ENCODE data around the gene DIS3L2. TPM values are rescaled to one million over a fixed set of nuclear protein-coding genes. Genes with fewer than 3 reads are reported as not detected.
A peak's percentile ranks its signal among the peaks of the same experiment; 100 is the strongest.

DIS3L2 gene
- total RNA-seq, 4 donors from 2014 or later = 10.3 to 63.9 (median 29.7) TPM

- H3K4me1 ChIP-seq = no peaks in the 10 kb centered on the region
- no peak overlapping the region for H3K4me3 ChIP-seq
- H3K36me3 ChIP-seq = no peaks in the 10 kb centered on the region
- intact Hi-C loops (cut with DNase I; ENCODE audit: low total_unique reads) = no loop called here
- peaks cover 0 to 3% of the 10 kb centered on the region in 2 donors for H3K9me3 ChIP-seq
- H3K27me3 ChIP-seq = no peaks in the 10 kb centered on the region
- TF ChIP-seq CTCF (IDR thresholded peaks at IDR 0.05) (no peak), POLR2A (IDR thresholded peaks at IDR 0.05) (no peak)
- no peak overlapping the region for H3K27ac ChIP-seq
- DNase-seq = no peak
Observed at GRCh38 chr2:231955758-231956472, 5.6 kb upstream of the DIS3L2 start.

- TF ChIP-seq POLR2A (IDR thresholded peaks at IDR 0.05) (no peak), CTCF (IDR thresholded peaks at IDR 0.05) (no peak)
- Histone ChIP-seq H3K27me3 (no peaks in the 10 kb centered on the region), H3K36me3 (no peaks in the 10 kb centered on the region), H3K9me3 (no peaks in the 10 kb centered on the region), H3K27ac (no peak overlapping the region), H3K4me3 (no peak overlapping the region), H3K4me1 (no peaks in the 10 kb centered on the region)
- intact Hi-C loops (cut with DNase I; ENCODE audit: low total_unique reads) = no loop called here
- no peak for DNase-seq
Observed at GRCh38 chr2:231957913-231958763, 3.4 kb upstream of the DIS3L2 start.

GRCh38 chr2:231960810-231961348, 634 bp upstream of the DIS3L2 start:
- H3K27ac ChIP-seq = peak overlapping the region; percentile 64 to 69
- intact Hi-C loops (cut with DNase I; ENCODE audit: low total_unique reads) = no loop called here
- no peaks in the 10 kb centered on the region for H3K4me1 ChIP-seq
- no peaks in the 10 kb centered on the region for H3K36me3 ChIP-seq
- peak overlapping the region; percentile 58 to 88 for H3K4me3 ChIP-seq
- no peaks in the 10 kb centered on the region for H3K27me3 ChIP-seq
- no peak for TF ChIP-seq CTCF (IDR thresholded peaks at IDR 0.05)
- no peak for TF ChIP-seq POLR2A (IDR thresholded peaks at IDR 0.05)
- peak in 1 of 2 donors; percentile 23 for DNase-seq
- no peaks in the 10 kb centered on the region for H3K9me3 ChIP-seq

- TF ChIP-seq CTCF (IDR thresholded peaks at IDR 0.05) = no peak
- TF ChIP-seq POLR2A (IDR thresholded peaks at IDR 0.05) = no peak
- H3K27ac ChIP-seq = no peak overlapping the region
- DNase-seq = no peak
- H3K4me1 ChIP-seq = no peaks in the 10 kb centered on the region
- no peak overlapping the region for H3K4me3 ChIP-seq
- H3K36me3 ChIP-seq = no peaks in the 10 kb centered on the region
- no peaks in the 10 kb centered on the region for H3K27me3 ChIP-seq
- intact Hi-C loops (cut with DNase I; ENCODE audit: low total_unique reads) = no loop called here
- H3K9me3 ChIP-seq = no peaks in the 10 kb centered on the region
Observed at GRCh38 chr2:231965102-231965501, 3.6 kb downstream of the DIS3L2 start.

GRCh38 chr2:231966886-231967285, 5.4 kb downstream of the DIS3L2 start:
- H3K36me3 ChIP-seq = no peaks in the 10 kb centered on the region
- intact Hi-C loops (cut with DNase I; ENCODE audit: low total_unique reads) = no loop called here
- TF ChIP-seq POLR2A (IDR thresholded peaks at IDR 0.05) = no peak
- TF ChIP-seq CTCF (IDR thresholded peaks at IDR 0.05) = no peak
- no peak overlapping the region for H3K27ac ChIP-seq
- no peak for DNase-seq
- H3K4me3 ChIP-seq = no peak overlapping the region
- no peaks in the 10 kb centered on the region for H3K4me1 ChIP-seq
- H3K9me3 ChIP-seq = no peaks in the 10 kb centered on the region
- H3K27me3 ChIP-seq = no peaks in the 10 kb centered on the region

All from uterus (tissue), 4 donors.